Stimulated activated CD4-positive, alpha-beta T cell treated with anti-CD3 and anti-CD28 coated beads, Interleukin-1b, Interleukin-23, amount 100 ng/mL, for 1 hour (primary cell): ENCODE results near the gene FAM53C.

Experiments
- DNase-seq, 2 donors: peaks; one replicate each; pipeline ENCODE4 v3.0.0-alpha.2; 2020; ENCODE audit warnings: low read depth in 2 of 2

Gene FAM53C

DNA sequence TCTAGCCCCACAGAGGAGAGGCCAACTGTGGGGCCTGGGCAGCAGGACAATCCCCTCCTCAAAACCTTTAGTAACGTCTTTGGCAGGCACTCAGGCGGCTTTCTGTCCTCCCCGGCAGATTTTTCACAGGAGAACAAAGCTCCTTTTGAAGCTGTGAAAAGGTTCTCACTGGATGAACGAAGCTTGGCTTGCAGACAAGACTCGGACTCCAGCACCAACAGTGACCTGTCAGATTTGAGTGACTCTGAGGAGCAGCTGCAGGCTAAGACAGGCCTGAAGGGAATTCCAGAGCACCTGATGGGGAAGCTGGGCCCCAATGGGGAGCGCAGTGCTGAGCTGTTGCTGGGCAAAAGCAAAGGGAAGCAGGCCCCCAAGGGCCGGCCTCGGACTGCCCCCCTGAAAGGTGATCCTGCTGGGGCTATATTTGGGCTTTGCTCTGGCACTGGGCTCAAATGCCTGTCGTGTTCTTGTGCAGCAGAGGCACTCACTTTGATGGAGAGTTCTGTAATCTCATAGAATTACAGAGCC, 53.9 kb downstream of the FAM53C start:
- no peak for DNase-seq
